Measurements from ENCODE around the gene HPN.

GRCh38 chr19:35056513-35057063 is 15.1 kb downstream of the HPN start:
- no peak for TF ChIP-seq TARDBP (CRISPR knock-in tag; IDR thresholded peaks at IDR 0.05)
- no peak for TF ChIP-seq ZNF710 (CRISPR knock-in tag; IDR thresholded peaks at IDR 0.05; ENCODE audit: borderline replicate concordance)
- no peak for TF ChIP-seq ATF3 (CRISPR knock-in tag; IDR thresholded peaks at IDR 0.05)
- TF ChIP-seq PHF8 (CRISPR knock-in tag; IDR thresholded peaks at IDR 0.05), result no peak
- TF ChIP-seq CTCF (CRISPR knock-in tag; IDR thresholded peaks at IDR 0.05), result no peak
- TF ChIP-seq RERE (CRISPR knock-in tag; IDR thresholded peaks at IDR 0.05; ENCODE audit: low read depth), result no peak
- no peak for TF ChIP-seq ZNF496 (CRISPR knock-in tag; IDR thresholded peaks at IDR 0.05; ENCODE audit: insufficient replicate concordance)
- TF ChIP-seq RFXAP (CRISPR knock-in tag; IDR thresholded peaks at IDR 0.05; ENCODE audit: borderline replicate concordance), result no peak
- no peak for TF ChIP-seq ZNF274 (CRISPR knock-in tag; IDR thresholded peaks at IDR 0.05)
- TF ChIP-seq ELK4 (CRISPR knock-in tag; IDR thresholded peaks at IDR 0.05; ENCODE audit: borderline replicate concordance), result no peak
- no peak for TF ChIP-seq ZNF788 (CRISPR knock-in tag; IDR thresholded peaks at IDR 0.05; ENCODE audit: borderline replicate concordance)
- no peak for TF ChIP-seq TCF7L2 (IDR thresholded peaks at IDR 0.05; ENCODE audit: low read depth, low read length)
- no peak for TF ChIP-seq FOXK1 (CRISPR knock-in tag; IDR thresholded peaks at IDR 0.05; ENCODE audit: borderline replicate concordance, low read depth)
- no peak for TF ChIP-seq ZNF501 (CRISPR knock-in tag; IDR thresholded peaks at IDR 0.05)
